HG02763 (cell line): ENCODE measurements around the gene FRMD4A.
"Not testable (repeated sequence)": the region's sequence is repeated elsewhere in the genome, so short reads cannot be mapped to it uniquely, and the experiment has no call there.

Experiments used
- ATAC-seq: cut with Tn5 transposase; IDR thresholded peaks from one replicate; pipeline ENCODE4 v1.9.1; 2021; ENCODE audit warnings: mild to moderate bottlenecking, moderate library complexity; ENCODE audit not compliant: unreplicated experiment

Gene FRMD4A

GRCh38 chr10:14244147-14244546 lies 86.6 kb downstream of the FRMD4A start:
- no peak for ATAC-seq

DNA sequence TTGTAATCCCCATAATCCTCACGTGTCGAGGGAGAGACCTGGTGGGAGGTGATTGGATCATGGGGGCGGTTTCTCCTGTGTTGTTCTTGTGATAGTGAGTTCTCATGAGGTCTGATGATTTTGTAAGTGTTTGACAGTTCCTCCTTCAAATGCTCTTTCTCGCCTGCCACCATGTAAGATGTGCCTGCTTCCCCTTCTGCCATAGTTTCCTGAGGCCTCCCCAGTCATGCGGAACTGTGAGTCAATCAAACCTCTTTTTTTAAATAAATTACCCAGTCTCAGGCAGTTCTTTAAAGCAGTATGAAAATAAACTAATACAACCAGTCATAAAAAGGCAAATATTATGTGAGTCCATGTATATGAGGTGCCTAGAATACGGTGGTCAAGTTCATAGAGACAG lies 87.5 kb downstream of the FRMD4A start:
- ATAC-seq, result no peak

- no peak for ATAC-seq
Observed at GRCh38 chr10:14241196-14241595, 89.5 kb downstream of the FRMD4A start.

DNA sequence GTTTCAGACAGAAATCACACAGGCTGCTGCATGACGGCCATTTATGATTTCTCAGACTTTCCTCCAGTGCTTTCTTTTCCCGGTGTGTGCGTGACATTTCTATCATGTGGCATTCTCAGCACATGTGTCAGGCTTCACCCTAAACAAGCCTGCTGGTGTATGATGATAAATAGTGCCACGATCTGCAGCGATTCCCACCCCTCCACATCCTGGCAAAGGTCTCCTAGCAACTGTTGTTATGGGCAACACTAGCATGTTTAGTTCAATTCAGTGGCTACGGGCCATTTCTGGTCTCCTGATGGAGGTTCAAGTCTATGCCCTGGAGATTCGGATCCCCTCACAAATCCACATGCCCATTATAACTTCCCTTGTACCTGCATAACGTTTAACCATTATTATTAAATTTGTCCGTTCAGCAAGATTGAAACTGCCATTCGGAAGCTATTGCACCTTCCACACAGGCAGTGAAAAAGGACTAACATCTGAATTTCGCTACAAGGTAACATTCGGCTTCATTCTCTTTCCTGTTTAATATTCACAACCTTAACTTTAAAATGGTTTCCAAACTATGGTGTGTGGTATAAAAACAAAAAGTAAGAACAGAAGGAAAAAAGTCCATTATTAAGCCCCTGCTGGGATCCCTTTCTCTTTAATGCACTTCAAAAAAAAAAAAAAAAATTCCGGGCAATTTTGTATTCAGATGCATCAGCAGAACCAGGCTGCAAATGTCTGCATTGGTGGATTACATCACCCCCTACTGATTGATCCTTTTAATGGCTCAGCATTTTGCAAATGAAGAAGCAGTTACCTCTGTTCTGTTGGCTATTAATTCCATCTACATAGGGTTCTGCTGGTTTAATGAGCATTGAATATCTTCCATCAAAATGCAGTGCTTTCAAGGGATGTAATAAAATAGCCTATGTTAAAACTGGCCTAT lies 90.2 kb downstream of the FRMD4A start:
- ATAC-seq, result no peak

DNA sequence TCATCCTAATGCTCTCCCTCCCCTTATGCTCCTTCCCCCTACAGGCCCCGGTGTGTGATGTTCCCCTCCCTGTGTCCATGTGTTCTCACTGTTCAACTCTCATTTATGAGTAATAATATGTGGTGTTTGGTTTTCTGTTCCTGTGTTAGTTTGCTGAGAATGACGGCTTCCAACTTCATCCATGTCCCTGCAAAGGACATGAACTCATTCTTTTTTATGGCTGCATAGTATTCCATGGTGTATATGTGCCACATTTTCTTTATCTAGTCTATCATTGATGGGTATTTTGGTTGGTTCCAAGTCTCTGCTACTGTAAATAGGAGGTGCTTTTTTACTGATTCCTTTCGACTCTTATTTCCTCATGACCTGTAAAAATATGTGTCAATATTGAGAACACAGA lies 92.1 kb downstream of the FRMD4A start:
- not testable (repeated sequence) for ATAC-seq

DNA sequence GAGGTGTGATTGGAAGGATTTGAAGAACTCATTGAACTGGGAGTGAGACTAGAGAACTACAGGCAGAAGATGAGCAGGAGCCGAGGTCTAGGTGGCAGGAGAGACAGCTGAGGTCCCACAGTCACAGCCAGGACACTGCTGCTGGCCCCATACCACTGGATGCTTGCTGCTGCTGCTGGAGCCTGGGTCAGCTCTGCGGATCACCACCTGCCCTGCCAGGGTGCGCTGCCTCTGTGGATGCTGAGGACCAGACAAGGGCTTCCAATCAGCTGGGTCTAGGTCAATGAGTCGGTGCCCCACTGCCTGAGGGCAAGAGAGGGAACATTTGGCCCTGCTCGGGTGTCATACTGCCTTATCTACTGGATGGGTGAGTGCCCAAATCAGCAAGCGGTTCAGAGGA lies 94.4 kb downstream of the FRMD4A start:
- ATAC-seq, result no peak

GRCh38 chr10:14235566-14236195 lies 95.0 kb downstream of the FRMD4A start:
- no peak for ATAC-seq

GRCh38 chr10:14233566-14233965 lies 97.2 kb downstream of the FRMD4A start:
- ATAC-seq, result no peak

- ATAC-seq, result not testable (repeated sequence)
Observed at GRCh38 chr10:14228798-14229197, 101.9 kb downstream of the FRMD4A start.

DNA sequence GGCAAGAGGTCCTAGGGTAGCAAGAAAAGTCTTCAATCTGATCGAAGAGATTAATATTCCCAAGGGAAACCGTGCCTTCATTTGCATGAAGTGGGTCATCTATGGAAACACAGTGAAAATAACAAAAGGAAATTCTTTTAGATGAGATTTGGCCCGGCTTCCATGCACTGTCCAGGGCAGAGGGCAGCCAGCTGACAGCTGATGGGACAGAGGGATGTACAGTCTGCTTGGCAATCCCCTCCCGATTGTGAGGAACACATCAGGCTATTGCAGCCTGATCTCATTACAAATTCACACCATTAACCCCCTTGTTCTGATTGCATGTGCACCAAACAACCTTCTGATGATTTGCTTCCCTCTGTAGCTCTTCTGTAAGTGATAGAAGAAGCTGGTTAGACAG lies 105.3 kb downstream of the FRMD4A start:
- no peak for ATAC-seq

DNA sequence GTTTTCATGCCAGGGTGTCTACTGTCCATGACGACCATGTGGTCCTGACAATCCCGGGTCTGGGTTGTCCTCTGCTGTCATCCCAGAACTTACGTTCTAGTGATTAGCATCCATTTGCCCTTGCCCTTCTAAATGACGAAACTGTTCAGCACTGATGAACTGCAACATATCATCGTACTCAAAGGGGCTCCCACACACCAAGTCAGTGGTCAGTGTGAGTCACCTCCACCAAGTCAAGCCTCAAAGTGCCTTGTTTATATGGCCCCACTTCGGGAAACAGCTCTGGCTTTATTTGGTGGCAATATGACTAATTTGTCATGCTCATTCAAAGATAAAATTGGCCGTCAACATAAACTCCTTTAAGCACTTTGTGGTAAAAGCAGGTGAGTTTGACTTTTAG lies 110.7 kb downstream of the FRMD4A start:
- ATAC-seq, result no peak

DNA sequence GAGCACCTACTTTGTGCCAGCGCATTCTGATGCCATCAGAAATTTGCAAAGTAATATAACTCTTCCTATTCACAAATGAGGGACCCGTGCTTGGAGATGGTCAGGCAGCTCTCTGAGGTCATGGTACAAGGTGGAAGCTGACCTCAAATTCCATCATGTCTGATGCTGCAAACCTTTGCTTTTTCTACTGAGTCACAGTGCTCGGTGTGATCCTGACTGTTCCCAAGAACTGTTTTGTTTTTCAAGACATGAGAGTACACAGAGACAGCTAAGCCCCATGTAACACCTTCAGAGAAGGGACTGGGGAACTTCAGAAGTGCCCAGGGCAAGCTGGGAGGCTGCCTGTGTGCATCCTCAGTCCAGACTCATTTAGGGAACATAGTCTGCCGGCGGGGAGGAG lies 111.3 kb downstream of the FRMD4A start:
- no peak for ATAC-seq

DNA sequence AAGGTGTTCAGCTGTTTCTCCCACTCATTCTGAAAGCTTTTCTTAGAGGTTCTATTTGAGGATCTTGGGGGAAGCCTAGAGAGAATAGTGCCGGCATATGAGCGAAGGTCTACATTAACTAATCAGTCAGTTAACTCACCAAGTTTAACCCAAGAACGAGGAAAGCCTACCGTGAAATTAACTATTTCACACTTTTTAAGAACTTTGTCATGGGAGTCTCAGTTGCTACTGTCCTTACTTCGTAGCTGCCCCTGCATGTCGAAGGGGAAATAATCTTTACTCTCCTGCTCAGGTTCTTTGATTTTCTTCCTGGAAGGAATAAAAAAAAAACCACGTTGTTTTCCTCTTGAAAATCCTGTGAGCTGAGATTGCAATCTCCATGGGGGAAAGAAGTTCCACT lies 115.1 kb downstream of the FRMD4A start:
- no peak for ATAC-seq

GRCh38 chr10:14213703-14214102 lies 117.0 kb downstream of the FRMD4A start:
- ATAC-seq, result not testable (repeated sequence)

- ATAC-seq, result no peak
Observed at GRCh38 chr10:14211610-14212009, 119.1 kb downstream of the FRMD4A start.

- no peak for ATAC-seq
Observed at GRCh38 chr10:14208231-14208630, 122.5 kb downstream of the FRMD4A start.

DNA sequence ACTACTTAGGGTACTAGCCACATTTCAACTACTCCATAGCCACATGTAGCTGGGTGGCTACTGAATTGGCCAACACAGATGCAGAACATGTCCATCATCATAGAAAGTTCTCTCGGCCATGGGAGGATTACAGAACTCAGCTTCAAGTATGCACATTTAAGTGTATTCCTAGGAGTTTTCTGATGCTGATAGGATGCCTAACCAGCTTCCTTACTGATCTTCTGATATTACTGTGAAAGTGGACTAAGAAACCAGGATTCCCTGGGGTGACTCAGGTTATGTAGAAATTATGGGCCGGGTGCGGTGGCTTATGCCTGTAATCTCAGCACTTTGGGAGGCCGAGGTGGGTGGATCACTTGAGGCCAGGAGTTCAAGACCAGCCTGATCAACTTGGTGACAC lies 125.5 kb downstream of the FRMD4A start:
- ATAC-seq, result no peak

DNA sequence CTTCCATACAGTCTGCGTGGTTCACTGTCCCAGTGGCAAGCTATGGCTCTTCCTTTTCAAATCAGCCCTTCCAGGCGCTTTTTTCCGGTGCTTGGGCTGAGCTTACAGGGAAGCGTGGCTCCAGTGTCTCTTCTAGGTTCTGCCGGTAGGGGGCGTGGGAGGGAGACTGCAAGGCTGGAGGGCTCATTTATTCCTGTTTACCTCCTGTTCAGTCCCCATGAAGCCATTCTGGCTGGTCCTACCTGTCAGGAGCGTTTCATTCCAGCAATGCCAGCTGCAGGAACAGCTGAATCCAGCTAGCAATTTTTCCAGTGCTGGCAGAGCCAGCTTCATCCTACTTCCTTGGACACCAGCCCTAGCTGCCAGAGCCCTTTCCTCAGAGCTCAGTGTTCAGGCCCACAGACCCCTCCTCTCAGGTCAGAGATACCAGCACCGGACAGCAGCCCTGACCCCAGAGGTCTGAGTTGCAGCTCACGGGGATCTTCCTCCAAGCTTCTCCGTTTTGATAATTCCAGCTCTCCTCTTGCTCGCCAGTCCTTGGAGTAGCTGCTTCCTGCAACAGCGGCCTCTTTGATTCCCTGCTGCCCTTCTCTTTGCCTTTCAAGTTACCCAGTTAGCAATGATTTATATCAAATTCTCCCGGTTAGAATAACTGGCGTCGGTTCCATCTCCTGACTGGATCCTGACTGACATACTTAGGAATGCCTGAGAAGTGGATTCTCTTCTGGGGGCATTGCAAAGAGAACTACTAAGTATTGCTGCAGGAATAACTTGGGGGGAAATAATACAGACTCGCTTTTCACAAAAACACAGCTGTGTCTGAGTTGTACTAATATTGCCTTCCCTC lies 129.8 kb downstream of the FRMD4A start:
- no peak for ATAC-seq

GRCh38 chr10:14199098-14199497 lies 131.6 kb downstream of the FRMD4A start:
- ATAC-seq, result not testable (repeated sequence)

GRCh38 chr10:14198078-14198477 lies 132.6 kb downstream of the FRMD4A start:
- ATAC-seq, result no peak

- no peak for ATAC-seq
Observed at GRCh38 chr10:14196113-14196512, 134.6 kb downstream of the FRMD4A start.
